ENCODE results near the gene CSNK1G1.
"Not testable (repeated sequence)": the region's sequence is repeated elsewhere in the genome, so short reads cannot be mapped to it uniquely, and the experiment has no call there.

CSNK1G1 gene

GRCh38 chr15:64235552-64235951 lies 120.4 kb downstream of the CSNK1G1 start:
- DNase-seq, result no peak

- no peak for DNase-seq
These were observed 122.7 kb downstream of the CSNK1G1 start for GRCh38 chr15:64233299-64233698.

GRCh38 chr15:64232400-64232799 lies 123.6 kb downstream of the CSNK1G1 start:
- no peak for DNase-seq

GRCh38 chr15:64229129-64229724 lies 126.7 kb downstream of the CSNK1G1 start:
- DNase-seq, result no peak

- DNase-seq, result no peak
These were observed 130.2 kb downstream of the CSNK1G1 start for GRCh38 chr15:64225804-64226203.

- DNase-seq, result peak; percentile 18
These were observed 131.5 kb downstream of the CSNK1G1 start for GRCh38 chr15:64224511-64224910.

- no peak for DNase-seq
These were observed 132.1 kb downstream of the CSNK1G1 start for GRCh38 chr15:64223882-64224281.

- DNase-seq, result no peak
These were observed 133.2 kb downstream of the CSNK1G1 start for GRCh38 chr15:64222573-64223366.

GRCh38 chr15:64221911-64222310 lies 134.1 kb downstream of the CSNK1G1 start:
- not testable (repeated sequence) for DNase-seq

- not testable (repeated sequence) for DNase-seq
These were observed 138.6 kb downstream of the CSNK1G1 start for GRCh38 chr15:64217429-64217750.

- DNase-seq, result peak; percentile 37
These were observed 139.1 kb downstream of the CSNK1G1 start for GRCh38 chr15:64216730-64217428.

- no peak for DNase-seq
These were observed 139.8 kb downstream of the CSNK1G1 start for GRCh38 chr15:64216196-64216595.

- DNase-seq, result no peak
These were observed 142.3 kb downstream of the CSNK1G1 start for GRCh38 chr15:64213646-64214045.

- no peak for DNase-seq
These were observed 144.3 kb downstream of the CSNK1G1 start for GRCh38 chr15:64211696-64212095.

- DNase-seq, result no peak
These were observed 145.6 kb downstream of the CSNK1G1 start for GRCh38 chr15:64210371-64210770.

GRCh38 chr15:64209680-64210334 lies 146.2 kb downstream of the CSNK1G1 start:
- DNase-seq, result peak; percentile 19

GRCh38 chr15:64205202-64205601 lies 150.8 kb downstream of the CSNK1G1 start:
- DNase-seq, result no peak

GRCh38 chr15:64197425-64197824 lies 158.5 kb downstream of the CSNK1G1 start:
- DNase-seq, result no peak

- no peak for DNase-seq
These were observed 162.0 kb downstream of the CSNK1G1 start for GRCh38 chr15:64193971-64194370.

- no peak for DNase-seq
These were observed 163.8 kb downstream of the CSNK1G1 start for GRCh38 chr15:64191971-64192830.

GRCh38 chr15:64187396-64188191 lies 168.4 kb downstream of the CSNK1G1 start:
- no peak for DNase-seq

All from NCI-H345 (cell line).